GM23248 (cell line): Measurements from ENCODE around the gene SYK. TPM values are rescaled to one million over a fixed set of nuclear protein-coding genes. Genes with fewer than 3 reads are reported as not detected.

Source experiments
- DNase-seq: peaks from one replicate; pipeline ENCODE4 v3.0.0-alpha.2; 2015
- H2AFZ ChIP-seq: fragments of 200-600 bp; sonication (generic); 2 replicates; pipeline ENCODE4 v1.6.1; 2016; ENCODE audit warnings: antibody characterized with exemption
- H3F3A ChIP-seq: fragments of 200-600 bp; sonication (generic); 2 replicates; pipeline ENCODE4 v1.6.1; 2016; ENCODE audit warnings: mild to moderate bottlenecking, antibody characterized with exemption, mixed run types; ENCODE audit not compliant: insufficient read depth
- H3K27ac ChIP-seq: fragments of 200-600 bp; sonication (generic); 2 replicates; pipeline ENCODE4 v1.5.1; 2016; ENCODE audit warnings: mild to moderate bottlenecking
- H3K27me3 ChIP-seq: fragments of 200-600 bp; sonication (generic); replicated peaks from 2 replicates; pipeline ENCODE4 v1.6.1; 2016; ENCODE audit warnings: mild to moderate bottlenecking; ENCODE audit not compliant: insufficient read depth
- H3K36me3 ChIP-seq: fragments of 200-600 bp; sonication (generic); 2 replicates; pipeline ENCODE4 v1.6.1; 2016; ENCODE audit warnings: low read depth, mild to moderate bottlenecking
- H3K4me1 ChIP-seq: fragments of 200-600 bp; sonication (generic); 2 replicates; pipeline ENCODE4 v1.6.1; 2016; ENCODE audit warnings: mild to moderate bottlenecking; ENCODE audit not compliant: insufficient read depth
- H3K4me2 ChIP-seq: fragments of 200-600 bp; sonication (generic); one replicate; pipeline ENCODE4 v1.6.1; 2016; ENCODE audit warnings: mild to moderate bottlenecking; ENCODE audit not compliant: unreplicated experiment
- H3K4me3 ChIP-seq: fragments of 200-600 bp; sonication (generic); 2 replicates; pipeline ENCODE4 v1.5.1; 2016; ENCODE audit warnings: mild to moderate bottlenecking
- H3K79me2 ChIP-seq: fragments of 200-600 bp; sonication (generic); 2 replicates; pipeline ENCODE4 v1.6.1; 2016; ENCODE audit warnings: mild to moderate bottlenecking; ENCODE audit not compliant: insufficient read depth
- H3K9ac ChIP-seq: fragments of 200-600 bp; sonication (generic); 2 replicates; pipeline ENCODE4 v1.6.1; 2016; ENCODE audit warnings: mild to moderate bottlenecking
- H3K9me2 ChIP-seq: fragments of 200-600 bp; sonication (generic); 2 replicates; pipeline ENCODE4 v1.6.1; 2016; ENCODE audit warnings: mixed run types, mild to moderate bottlenecking, moderate library complexity; ENCODE audit not compliant: insufficient read depth
- H3K9me3 ChIP-seq: fragments of 200-600 bp; sonication (generic); one replicate; pipeline ENCODE4 v1.6.1; 2017; ENCODE audit warnings: low read depth
- H4K20me1 ChIP-seq: fragments of 200-600 bp; sonication (generic); 2 replicates; pipeline ENCODE4 v1.6.0; 2016; ENCODE audit not compliant: insufficient read depth
- EZH2 ChIP-seq: fragments of 200-600 bp; sonication (generic); IDR thresholded peaks from 2 replicates; pipeline ENCODE4 v1.6.1; 2018; ENCODE audit warnings: antibody characterized with exemption, mild to moderate bottlenecking; ENCODE audit not compliant: insufficient read depth, poor library complexity, severe bottlenecking
- EZH2phosphoT487 ChIP-seq: fragments of 200-600 bp; sonication (generic); IDR thresholded peaks from 2 replicates; pipeline ENCODE4 v1.6.1; 2018; ENCODE audit warnings: antibody characterized with exemption, moderate library complexity, mild to moderate bottlenecking, low read depth; ENCODE audit not compliant: insufficient read depth
- WGBS, 2 experiments: methylation state at CpG; one replicate each; pipeline ENCODE4 v1.1.6; 2015 to 2017; ENCODE audit warnings: low lambda C conversion rate in 2 of 2, low coverage in 1 of 2; ENCODE audit errors: missing lambda C conversion rate in 2 of 2; 5-methylcytosine and 5-hydroxymethylcytosine counted together
- in situ Hi-C: fragments of 300-500 bp; cut with MboI; formaldehyde crosslinking; loops from 2 replicates; pipeline ENCODE4 v1.15.0; 2020
- polyA plus RNA-seq: library from polyadenylated mRNA; unstranded; fragments of >200 nt; fragmentation: Nextera tagmentation; extraction: Ambion mirVana; gene quantifications from 2 replicates; pipeline ENCODE4 v1.2.1, GENCODE V29; 2016
- total RNA-seq: library from RNA; depleted of rRNA; stranded (reverse); fragments of >200 nt; shearing (Covaris generic); gene quantifications from 2 replicates; pipeline ENCODE4 v1.2.3, GENCODE V29; 2014

The SYK gene
- total and polyA plus RNA-seq, 2 experiments from 2014 or later: not detected

- no peaks in the 10 kb centered on the region for H3K36me3 ChIP-seq
- no peaks in the 10 kb centered on the region; the same call in 1 of the 2 replicates for H3K27me3 ChIP-seq
- no peaks in the 10 kb centered on the region for H3K9me3 ChIP-seq
- no peaks in the 10 kb centered on the region for H3K4me1 ChIP-seq
- H3K4me3 ChIP-seq: no peak overlapping the region
- no peak overlapping the region for H2AFZ ChIP-seq
- H3K9me2 ChIP-seq: no peaks in the 10 kb centered on the region
- H3F3A ChIP-seq: no peaks in the 10 kb centered on the region
- H3K27ac ChIP-seq: no peak overlapping the region
- no peak for DNase-seq
- no peak overlapping the region for H3K9ac ChIP-seq
- H4K20me1 ChIP-seq: no peaks in the 10 kb centered on the region
- no peak for TF ChIP-seq EZH2
- TF ChIP-seq EZH2phosphoT487: no peak
- WGBS, 2 experiments: 20 to 21% methylated on average over 8 of the region's 8 CpGs
- no peaks in the 10 kb centered on the region for H3K79me2 ChIP-seq
- in situ Hi-C loops: no loop called here
- H3K4me2 ChIP-seq: no peak overlapping the region
These were observed 33.4 kb downstream of the SYK start for GRCh38 chr9:90834828-90835595.

- in situ Hi-C loops: no loop called here
- no peaks in the 10 kb centered on the region; the same call in 1 of the 2 replicates for H3K27me3 ChIP-seq
- H3K27ac ChIP-seq: no peak overlapping the region
- H3K9me2 ChIP-seq: no peaks in the 10 kb centered on the region
- no peak overlapping the region for H2AFZ ChIP-seq
- 16% methylated on average over 3 of the region's 3 CpGs for whole genome bisulfite sequencing, 2 experiments
- no peaks in the 10 kb centered on the region for H3K79me2 ChIP-seq
- no peak overlapping the region for H3K4me3 ChIP-seq
- no peaks in the 10 kb centered on the region for H3K4me1 ChIP-seq
- no peak overlapping the region for H3K9ac ChIP-seq
- H3F3A ChIP-seq: 0 out of 2 replicates have a peak, but pooled peaks cover 5% of the 10 kb centered on the region
- no peaks in the 10 kb centered on the region for H3K9me3 ChIP-seq
- TF ChIP-seq EZH2 (no peak), EZH2phosphoT487 (no peak)
- no peak for DNase-seq
- no peaks in the 10 kb centered on the region for H3K36me3 ChIP-seq
- no peaks in the 10 kb centered on the region for H4K20me1 ChIP-seq
- no peak overlapping the region for H3K4me2 ChIP-seq
These were observed 34.9 kb downstream of the SYK start for GRCh38 chr9:90836411-90837080.

GRCh38 chr9:90838098-90838497 is 36.5 kb downstream of the SYK start:
- DNase-seq: peak; percentile 7
- no peak overlapping the region for H3K4me2 ChIP-seq
- no peak overlapping the region for H3K9ac ChIP-seq
- no peaks in the 10 kb centered on the region for H3K4me1 ChIP-seq
- no peak overlapping the region for H3K27ac ChIP-seq
- no peaks in the 10 kb centered on the region; the same call in 1 of the 2 replicates for H3K27me3 ChIP-seq
- WGBS, 2 experiments: 18 to 20% methylated on average over 2 of the region's 2 CpGs
- H3K9me3 ChIP-seq: no peaks in the 10 kb centered on the region
- H2AFZ ChIP-seq: no peak overlapping the region
- H3K4me3 ChIP-seq: no peak overlapping the region
- TF ChIP-seq EZH2 (no peak), EZH2phosphoT487 (no peak)
- in situ Hi-C loops: no loop called here
- no peaks in the 10 kb centered on the region for H3K79me2 ChIP-seq
- H3K9me2 ChIP-seq: no peaks in the 10 kb centered on the region
- no peaks in the 10 kb centered on the region for H3K36me3 ChIP-seq
- 0 out of 2 replicates have a peak, but pooled peaks cover 15% of the 10 kb centered on the region for H3F3A ChIP-seq
- no peaks in the 10 kb centered on the region for H4K20me1 ChIP-seq

GRCh38 chr9:90838581-90839154 is 37.0 kb downstream of the SYK start:
- H3F3A ChIP-seq: 0 out of 2 replicates have a peak, but pooled peaks cover 15% of the 10 kb centered on the region
- in situ Hi-C loops: no loop called here
- H3K9ac ChIP-seq: no peak overlapping the region
- no peaks in the 10 kb centered on the region for H4K20me1 ChIP-seq
- H3K9me3 ChIP-seq: no peaks in the 10 kb centered on the region
- H3K27ac ChIP-seq: no peak overlapping the region
- no peaks in the 10 kb centered on the region for H3K79me2 ChIP-seq
- no peaks in the 10 kb centered on the region; the same call in 1 of the 2 replicates for H3K27me3 ChIP-seq
- no peak overlapping the region for H2AFZ ChIP-seq
- H3K9me2 ChIP-seq: no peaks in the 10 kb centered on the region
- TF ChIP-seq EZH2 (no peak), EZH2phosphoT487 (no peak)
- WGBS, 2 experiments: 36 to 40% methylated on average over 6 of the region's 6 CpGs
- no peak overlapping the region for H3K4me3 ChIP-seq
- DNase-seq: no peak
- no peaks in the 10 kb centered on the region for H3K4me1 ChIP-seq
- H3K4me2 ChIP-seq: no peak overlapping the region
- H3K36me3 ChIP-seq: no peaks in the 10 kb centered on the region
